Measurements from ENCODE around the gene TNS3. TPM values are rescaled to one million over a fixed set of nuclear protein-coding genes. Genes with fewer than 3 reads are reported as not detected.

Gene TNS3
- total RNA-seq, 1 donor from 2014 or later: 120 TPM

DNA sequence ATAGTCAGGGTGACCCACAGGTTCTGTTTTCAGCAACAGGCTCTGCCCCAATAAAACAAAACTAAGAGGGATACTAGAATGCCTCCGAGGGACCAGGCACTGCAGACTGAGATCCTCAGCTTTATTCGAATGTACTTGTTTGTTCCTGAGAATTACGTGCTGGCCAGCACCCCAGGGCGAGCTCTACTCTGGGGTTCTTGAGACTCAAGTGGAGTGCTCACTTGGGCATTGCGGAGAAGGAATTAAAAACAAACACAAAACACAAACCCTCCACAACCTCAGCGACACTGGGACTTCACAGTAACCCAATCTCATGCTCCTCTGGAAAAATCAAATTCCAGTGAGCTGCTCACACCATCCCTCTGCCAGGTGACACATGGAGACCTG, 250.7 kb downstream of the TNS3 start:
- Mint-ChIP-seq H3K27ac (peak overlapping the region; percentile 71), H3K36me3 (ENCODE audit: insufficient read depth) (peaks cover 7% of the 10 kb centered on the region), H3K4me3 (ENCODE audit: low read depth) (no peak overlapping the region), H3K9me3 (ENCODE audit: low read depth) (no peaks in the 10 kb centered on the region), H3K27me3 (no peaks in the 10 kb centered on the region), H3K4me1 (ENCODE audit: low read depth) (peaks cover 30% of the 10 kb centered on the region)
- no peak for DNase-seq (ENCODE audit: low spot score, unreplicated experiment)
- no peak for TF ChIP-seq CTCF (IDR thresholded peaks at IDR 0.05; ENCODE audit: unreplicated experiment)

- peak overlapping the region; percentile 27 for H3K27ac Mint-ChIP-seq
- H3K4me3 Mint-ChIP-seq (ENCODE audit: low read depth): no peak overlapping the region
- H3K36me3 Mint-ChIP-seq (ENCODE audit: insufficient read depth): peaks cover 7% of the 10 kb centered on the region
- peaks cover 32% of the 10 kb centered on the region for H3K4me1 Mint-ChIP-seq (ENCODE audit: low read depth)
- H3K27me3 Mint-ChIP-seq: no peaks in the 10 kb centered on the region
- DNase-seq (ENCODE audit: low spot score, unreplicated experiment): no peak
- no peak for TF ChIP-seq CTCF (IDR thresholded peaks at IDR 0.05; ENCODE audit: unreplicated experiment)
- H3K9me3 Mint-ChIP-seq (ENCODE audit: low read depth): no peaks in the 10 kb centered on the region
These were observed 251.2 kb downstream of the TNS3 start for GRCh38 chr7:47330561-47331178.

GRCh38 chr7:47330026-47330425, 251.9 kb downstream of the TNS3 start:
- H3K4me1 Mint-ChIP-seq (ENCODE audit: low read depth): peaks cover 38% of the 10 kb centered on the region
- H3K9me3 Mint-ChIP-seq (ENCODE audit: low read depth): no peaks in the 10 kb centered on the region
- no peak for TF ChIP-seq CTCF (IDR thresholded peaks at IDR 0.05; ENCODE audit: unreplicated experiment)
- H3K27me3 Mint-ChIP-seq: no peaks in the 10 kb centered on the region
- no peak overlapping the region for H3K4me3 Mint-ChIP-seq (ENCODE audit: low read depth)
- DNase-seq (ENCODE audit: low spot score, unreplicated experiment): no peak
- peaks cover 9% of the 10 kb centered on the region for H3K36me3 Mint-ChIP-seq (ENCODE audit: insufficient read depth)
- peak overlapping the region; percentile 14 for H3K27ac Mint-ChIP-seq

DNA sequence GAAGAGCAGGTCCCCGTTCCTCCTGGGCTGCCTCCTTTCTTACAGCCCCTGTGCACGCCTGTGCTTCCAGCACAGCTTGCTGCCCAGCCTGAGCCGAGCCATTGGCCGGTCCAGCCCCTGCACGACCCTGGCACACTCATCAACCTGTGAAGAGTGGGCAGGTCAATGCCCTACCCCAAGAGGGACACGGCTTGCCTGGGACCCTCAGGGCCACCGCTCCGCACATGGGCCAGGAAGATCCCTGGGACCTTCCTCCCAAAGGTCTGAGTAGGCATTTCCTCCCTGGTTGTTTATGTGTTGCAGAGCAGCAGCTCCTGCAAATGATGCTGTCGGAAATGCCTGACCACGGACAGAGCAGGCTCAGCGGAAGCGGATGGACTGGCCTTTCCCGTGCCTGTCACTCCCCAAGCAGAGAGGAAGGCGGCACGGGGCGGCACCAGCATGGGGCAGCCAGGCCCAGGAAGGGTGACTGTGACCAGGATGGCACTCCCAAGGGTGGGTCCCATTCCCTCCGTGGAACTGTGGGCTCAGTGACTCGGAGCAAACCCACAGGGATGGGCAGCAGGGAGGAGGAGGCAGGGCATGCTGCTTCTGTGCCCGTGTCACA, 252.5 kb downstream of the TNS3 start:
- H3K4me1 Mint-ChIP-seq (ENCODE audit: low read depth): peaks cover 39% of the 10 kb centered on the region
- H3K27ac Mint-ChIP-seq: peak overlapping the region; percentile 92
- peak overlapping the region; percentile 64 for H3K4me3 Mint-ChIP-seq (ENCODE audit: low read depth)
- DNase-seq (ENCODE audit: low spot score, unreplicated experiment): no peak
- H3K9me3 Mint-ChIP-seq (ENCODE audit: low read depth): no peaks in the 10 kb centered on the region
- H3K27me3 Mint-ChIP-seq: no peaks in the 10 kb centered on the region
- no peak for TF ChIP-seq CTCF (IDR thresholded peaks at IDR 0.05; ENCODE audit: unreplicated experiment)
- H3K36me3 Mint-ChIP-seq (ENCODE audit: insufficient read depth): peaks cover 9% of the 10 kb centered on the region

DNA sequence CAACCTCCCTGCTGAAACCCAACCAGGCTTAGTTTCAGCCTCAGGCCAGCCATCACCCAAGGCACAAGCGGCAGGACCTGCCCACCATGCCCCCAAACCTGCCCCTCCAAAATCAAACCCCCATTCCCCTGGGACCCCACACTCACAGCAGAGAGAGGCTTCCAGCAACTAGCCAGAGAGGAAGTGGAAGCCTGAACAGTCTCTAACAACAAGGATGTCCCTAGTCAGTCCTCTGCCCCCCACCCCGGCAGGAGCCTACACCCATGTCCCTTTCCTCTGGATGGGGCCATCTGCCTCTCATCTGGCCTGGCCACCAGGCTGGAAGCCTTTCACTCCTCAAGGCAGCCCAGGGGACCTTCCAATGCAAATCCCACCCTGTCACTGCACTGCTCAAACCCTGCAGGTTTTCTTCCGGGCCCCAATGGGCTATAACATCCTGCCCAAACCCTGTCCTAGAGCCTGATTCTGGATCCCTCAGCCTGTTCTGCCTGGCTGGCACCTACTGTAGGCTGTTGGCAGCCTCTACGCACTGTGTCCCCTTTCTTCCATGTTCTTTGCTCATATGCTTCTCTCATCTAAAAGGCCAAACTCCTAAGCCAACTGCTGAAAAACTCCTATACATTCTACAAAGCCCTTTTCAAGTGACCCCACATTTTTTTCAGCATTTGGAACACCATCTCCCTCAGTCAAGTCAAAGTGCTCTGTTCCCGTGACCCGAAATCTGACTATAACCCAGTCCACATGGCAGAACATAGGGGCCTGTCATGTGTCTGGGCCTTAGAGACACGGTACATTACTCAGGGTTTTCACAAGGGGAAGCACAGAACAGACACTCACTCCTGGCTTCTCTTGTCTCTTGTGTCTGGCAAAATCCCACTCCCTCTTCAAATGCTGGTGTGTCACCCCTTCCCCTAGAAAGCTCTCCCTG, 253.3 kb downstream of the TNS3 start:
- Mint-ChIP-seq H3K27me3 (no peaks in the 10 kb centered on the region), H3K4me3 (ENCODE audit: low read depth) (peak overlapping the region; percentile 64), H3K27ac (peak overlapping the region; percentile 92), H3K9me3 (ENCODE audit: low read depth) (no peaks in the 10 kb centered on the region), H3K4me1 (ENCODE audit: low read depth) (peaks cover 38% of the 10 kb centered on the region), H3K36me3 (ENCODE audit: insufficient read depth) (peaks cover 6% of the 10 kb centered on the region)
- TF ChIP-seq CTCF (IDR thresholded peaks at IDR 0.05; ENCODE audit: unreplicated experiment): no peak
- no peak for DNase-seq (ENCODE audit: low spot score, unreplicated experiment)

All from progenitor cell of endocrine pancreas (in vitro differentiated cells).